CD4-positive, CD25-positive, alpha-beta regulatory T cell (primary cell): ENCODE measurements around the gene PLK2. TPM values are rescaled to one million over a fixed set of nuclear protein-coding genes. Genes with fewer than 3 reads are reported as not detected.

ENCODE experiments used
- ATAC-seq, 2 donors: fragments of 150-1000 bp; cut with Tn5 transposase; one replicate each; pipeline ENCODE4 v1.10.0; 2021; ENCODE audit warnings: low read depth in 2 of 2, moderate number of reproducible peaks in 2 of 2, moderate library complexity in 1 of 2
- DNase-seq, 3 donors: peaks; one replicate each; pipeline versions ENCODE4 v3.0.0 to v3.0.0-alpha.2; 2012 to 2022; ENCODE audit warnings: mixed read lengths in 1 of 3
- H3K27ac ChIP-seq: one replicate; pipeline ENCODE4 v1.7.0; 2013; ENCODE audit warnings: mild to moderate bottlenecking, low read length; ENCODE audit not compliant: insufficient read depth, poor library complexity, severe bottlenecking
- H3K27me3 ChIP-seq: one replicate; pipeline ENCODE4 v1.7.0; 2013; ENCODE audit warnings: low read length; ENCODE audit not compliant: control insufficient read depth, insufficient read depth
- H3K36me3 ChIP-seq: one replicate; pipeline ENCODE4 v1.7.0; 2013; ENCODE audit warnings: mild to moderate bottlenecking, low read length, moderate library complexity; ENCODE audit not compliant: control insufficient read depth, insufficient read depth
- H3K4me1 ChIP-seq: 2 replicates; pipeline ENCODE4 v1.7.0; 2013; ENCODE audit warnings: mild to moderate bottlenecking, low read length; ENCODE audit not compliant: insufficient read depth, control insufficient read depth, poor library complexity, severe bottlenecking
- H3K4me3 ChIP-seq: one replicate; pipeline ENCODE4 v1.7.0; 2013; ENCODE audit warnings: low read depth, mild to moderate bottlenecking, low read length, moderate library complexity
- H3K9me3 ChIP-seq, 2 experiments: 1 replicate in 1 of 2; 2 replicates in 1 of 2; pipeline ENCODE4 v1.7.0; 2013; ENCODE audit warnings: low read length in 2 of 2, mild to moderate bottlenecking in 1 of 2, moderate library complexity in 1 of 2; ENCODE audit not compliant: control insufficient read depth in 2 of 2
- H3K27ac Mint-ChIP-seq, 3 donors: one replicate each; pipeline ENCODE4 v1.8.0; 2020 to 2022; ENCODE audit warnings: mild to moderate bottlenecking in 3 of 3, mixed read lengths in 3 of 3, moderate library complexity in 2 of 3
- H3K27me3 Mint-ChIP-seq: one replicate; pipeline ENCODE4 v1.8.0; 2022; ENCODE audit warnings: mild to moderate bottlenecking, mixed read lengths
- H3K36me3 Mint-ChIP-seq: one replicate; pipeline ENCODE4 v1.8.0; 2020; ENCODE audit warnings: mixed read lengths
- H3K4me1 Mint-ChIP-seq, 4 donors: one replicate each; pipeline ENCODE4 v1.8.0; 2020 to 2022; ENCODE audit warnings: mixed read lengths in 4 of 4, mild to moderate bottlenecking in 1 of 4
- H3K4me3 Mint-ChIP-seq, 4 donors: one replicate each; pipeline ENCODE4 v1.8.0; 2020 to 2022; ENCODE audit warnings: mild to moderate bottlenecking in 4 of 4, mixed read lengths in 4 of 4, moderate library complexity in 3 of 4
- H3K9me3 Mint-ChIP-seq, 7 donors: one replicate each; pipeline ENCODE4 v1.8.0; 2020 to 2022; ENCODE audit warnings: mixed read lengths in 7 of 7, mild to moderate bottlenecking in 3 of 7, moderate library complexity in 2 of 7
- polyA plus RNA-seq, 4 donors: library from polyadenylated mRNA; unstranded; fragments of 300-500 nt; fragmentation: Illumina TruSeq; gene quantifications; one replicate each; pipeline ENCODE4 v1.2.3, GENCODE V29; 2021
- total RNA-seq: library from RNA; stranded (reverse); gene quantifications from one replicate; pipeline ENCODE4 v1.2.3, GENCODE V29; 2022

The PLK2 gene
- total and polyA plus RNA-seq, 5 donors from 2014 or later: 1.4 to 15.8 (median 1.8) TPM; not detected in 2

GRCh38 chr5:58440901-58441460, 18.9 kb downstream of the PLK2 start:
- no peak overlapping the region for H3K27ac ChIP-seq
- H3K4me1 Mint-ChIP-seq: no peaks in the 10 kb centered on the region
- no peaks in the 10 kb centered on the region for H3K36me3 Mint-ChIP-seq
- H3K4me1 ChIP-seq: no peaks in the 10 kb centered on the region
- H3K27me3 ChIP-seq: peaks cover 5% of the 10 kb centered on the region
- peaks cover 4% of the 10 kb centered on the region for H3K27me3 Mint-ChIP-seq
- H3K27ac Mint-ChIP-seq: no peak overlapping the region
- H3K4me3 ChIP-seq: no peak overlapping the region
- no peak for DNase-seq
- no peaks in the 10 kb centered on the region for H3K36me3 ChIP-seq
- H3K4me3 Mint-ChIP-seq: no peak overlapping the region
- no peaks in the 10 kb centered on the region for H3K9me3 ChIP-seq
- ATAC-seq: no peak
- H3K9me3 Mint-ChIP-seq: no peaks in the 10 kb centered on the region

GRCh38 chr5:58439094-58439644, 20.7 kb downstream of the PLK2 start:
- H3K27me3 Mint-ChIP-seq: peaks cover 4% of the 10 kb centered on the region
- H3K9me3 ChIP-seq: no peaks in the 10 kb centered on the region
- no peaks in the 10 kb centered on the region for H3K4me1 ChIP-seq
- H3K4me3 Mint-ChIP-seq: no peak overlapping the region
- H3K4me1 Mint-ChIP-seq: peaks cover 0 to 5% (median 0%) of the 10 kb centered on the region in 4 donors
- no peak overlapping the region for H3K4me3 ChIP-seq
- no peak overlapping the region for H3K27ac Mint-ChIP-seq
- H3K27ac ChIP-seq: no peak overlapping the region
- no peaks in the 10 kb centered on the region for H3K36me3 Mint-ChIP-seq
- H3K27me3 ChIP-seq: peaks cover 5% of the 10 kb centered on the region
- ATAC-seq (no peak), DNase-seq (no peak)
- no peaks in the 10 kb centered on the region for H3K36me3 ChIP-seq
- peaks cover 0 to 2% (median 0%) of the 10 kb centered on the region in 7 donors for H3K9me3 Mint-ChIP-seq

GRCh38 chr5:58437661-58438060, 22.2 kb downstream of the PLK2 start:
- Histone ChIP-seq H3K9me3 (no peaks in the 10 kb centered on the region), H3K4me1 (no peaks in the 10 kb centered on the region), H3K4me3 (no peak overlapping the region), H3K36me3 (no peaks in the 10 kb centered on the region), H3K27me3 (peaks cover 3% of the 10 kb centered on the region), H3K27ac (no peak overlapping the region)
- Mint-ChIP-seq H3K9me3 (peaks cover 0 to 2% (median 0%) of the 10 kb centered on the region in 7 donors), H3K27me3 (peaks cover 4% of the 10 kb centered on the region), H3K27ac (no peak overlapping the region), H3K4me1 (peaks cover 0 to 5% (median 0%) of the 10 kb centered on the region in 4 donors), H3K4me3 (no peak overlapping the region), H3K36me3 (no peaks in the 10 kb centered on the region)
- DNase-seq (no peak), ATAC-seq (no peak)

- Histone ChIP-seq H3K4me3 (no peak overlapping the region), H3K4me1 (no peaks in the 10 kb centered on the region), H3K36me3 (no peaks in the 10 kb centered on the region), H3K27me3 (peaks cover 2% of the 10 kb centered on the region), H3K9me3 (no peaks in the 10 kb centered on the region), H3K27ac (no peak overlapping the region)
- no peak overlapping the region for H3K4me3 Mint-ChIP-seq
- H3K4me1 Mint-ChIP-seq: peaks cover 0 to 5% (median 0%) of the 10 kb centered on the region in 4 donors
- ATAC-seq (no peak), DNase-seq (no peak)
- peaks cover 4% of the 10 kb centered on the region for H3K27me3 Mint-ChIP-seq
- no peak overlapping the region for H3K27ac Mint-ChIP-seq
- no peaks in the 10 kb centered on the region for H3K36me3 Mint-ChIP-seq
- H3K9me3 Mint-ChIP-seq: peaks cover 0 to 2% (median 0%) of the 10 kb centered on the region in 7 donors
These were observed 28.1 kb downstream of the PLK2 start for GRCh38 chr5:58431832-58432231.

- no peak for DNase-seq
- no peak for ATAC-seq
- no peaks in the 10 kb centered on the region for H3K9me3 ChIP-seq
- H3K4me3 ChIP-seq: no peak overlapping the region
- no peak overlapping the region for H3K27ac ChIP-seq
- Mint-ChIP-seq H3K4me1 (no peaks in the 10 kb centered on the region), H3K27ac (no peak overlapping the region), H3K4me3 (no peak overlapping the region), H3K36me3 (no peaks in the 10 kb centered on the region), H3K27me3 (no peaks in the 10 kb centered on the region), H3K9me3 (no peaks in the 10 kb centered on the region)
- H3K36me3 ChIP-seq: no peaks in the 10 kb centered on the region
- peaks cover 2% of the 10 kb centered on the region for H3K27me3 ChIP-seq
- H3K4me1 ChIP-seq: no peaks in the 10 kb centered on the region
These were observed 47.0 kb downstream of the PLK2 start for GRCh38 chr5:58412932-58413331.

GRCh38 chr5:58412081-58412480, 47.8 kb downstream of the PLK2 start:
- H3K4me1 Mint-ChIP-seq: no peaks in the 10 kb centered on the region
- DNase-seq: no peak

GRCh38 chr5:58411372-58411771, 48.5 kb downstream of the PLK2 start:
- Histone ChIP-seq H3K9me3 (no peaks in the 10 kb centered on the region), H3K4me3 (no peak overlapping the region), H3K27ac (no peak overlapping the region), H3K4me1 (no peaks in the 10 kb centered on the region), H3K27me3 (peaks cover 2% of the 10 kb centered on the region), H3K36me3 (no peaks in the 10 kb centered on the region)
- Mint-ChIP-seq H3K27ac (no peak overlapping the region), H3K4me3 (no peak overlapping the region), H3K36me3 (no peaks in the 10 kb centered on the region), H3K9me3 (no peaks in the 10 kb centered on the region), H3K27me3 (no peaks in the 10 kb centered on the region), H3K4me1 (no peaks in the 10 kb centered on the region)
- ATAC-seq (no peak), DNase-seq (no peak)

More at GRCh38 chr5:58412081-58412480, 47.8 kb downstream of the PLK2 start:
- H3K27ac ChIP-seq: no peak overlapping the region
- H3K4me3 Mint-ChIP-seq: no peak overlapping the region
- H3K27ac Mint-ChIP-seq: no peak overlapping the region
- H3K36me3 Mint-ChIP-seq: no peaks in the 10 kb centered on the region
- no peaks in the 10 kb centered on the region for H3K36me3 ChIP-seq
- no peak for ATAC-seq
- no peaks in the 10 kb centered on the region for H3K27me3 Mint-ChIP-seq
- peaks cover 2% of the 10 kb centered on the region for H3K27me3 ChIP-seq
- no peak overlapping the region for H3K4me3 ChIP-seq
- no peaks in the 10 kb centered on the region for H3K9me3 ChIP-seq
- no peaks in the 10 kb centered on the region for H3K9me3 Mint-ChIP-seq
- no peaks in the 10 kb centered on the region for H3K4me1 ChIP-seq

- no peak overlapping the region for H3K27ac ChIP-seq
- Mint-ChIP-seq H3K27ac (no peak overlapping the region), H3K36me3 (no peaks in the 10 kb centered on the region), H3K4me1 (no peaks in the 10 kb centered on the region), H3K9me3 (no peaks in the 10 kb centered on the region), H3K27me3 (no peaks in the 10 kb centered on the region), H3K4me3 (no peak overlapping the region)
- H3K27me3 ChIP-seq: peaks cover 2% of the 10 kb centered on the region
- ATAC-seq: no peak
- no peak for DNase-seq
- H3K36me3 ChIP-seq: no peaks in the 10 kb centered on the region
- H3K4me1 ChIP-seq: no peaks in the 10 kb centered on the region
- H3K4me3 ChIP-seq: no peak overlapping the region
- no peaks in the 10 kb centered on the region for H3K9me3 ChIP-seq
These were observed 49.4 kb downstream of the PLK2 start for GRCh38 chr5:58410441-58410840.
